Panc1 (cell line): ENCODE results near the gene TBC1D10B. TPM values are rescaled to one million over a fixed set of nuclear protein-coding genes. Genes with fewer than 3 reads are reported as not detected.

Source experiments
- ATAC-seq: fragments of 200-7000 bp; cut with Tn5 transposase; 2 replicates; pipeline ENCODE4 v1.9.1; 2020; ENCODE audit warnings: mild to moderate bottlenecking, moderate library complexity
- BruUV-seq: library from RNA; stranded (reverse); fragments of 400-500 nt; replicated peaks from 2 replicates; lab custom pipeline; 2021; lab: Mats Ljungman, UMichigan
- CTCF ChIA-PET: fragments of 300-600 bp; sonication (Branson Sonifier 250); formaldehyde crosslinking; loops from one replicate; lab custom pipeline; 2022; ENCODE audit warnings: antibody characterized with exemption; lab: Charles Lee
- POLR2A ChIA-PET: fragments of 300-600 bp; sonication (Branson Sonifier 250); formaldehyde crosslinking; loops from one replicate; lab custom pipeline; 2022; ENCODE audit warnings: antibody characterized with exemption; lab: Charles Lee
- DNase-seq: peaks from one replicate; pipeline ENCODE4 v3.0.0-alpha.2; 2010; ENCODE audit warnings: low read depth, low spot score
- H3K27ac ChIP-seq: 2 replicates; pipeline ENCODE4 v1.5.1; 2011; ENCODE audit warnings: mild to moderate bottlenecking, low read length, inconsistent platforms
- H3K27me3 ChIP-seq: fragments of 200-500 bp; sonication (Bioruptor generic); 2 replicates; pipeline ENCODE4 v1.6.0; 2014; ENCODE audit warnings: low read length, inconsistent platforms; ENCODE audit not compliant: control insufficient read depth, insufficient read depth
- H3K36me3 ChIP-seq: fragments of 200-500 bp; sonication (Bioruptor generic); 2 replicates; pipeline ENCODE4 v1.5.1; 2014; ENCODE audit warnings: inconsistent platforms, mild to moderate bottlenecking, low read length, moderate library complexity; ENCODE audit not compliant: control insufficient read depth, insufficient read depth
- H3K4me1 ChIP-seq: 2 replicates; pipeline ENCODE4 v1.5.1; 2011; ENCODE audit warnings: inconsistent platforms, mild to moderate bottlenecking, low read length, moderate library complexity; ENCODE audit not compliant: control insufficient read depth, insufficient read depth
- H3K4me3 ChIP-seq, 2 experiments: 2 replicates each; pipeline ENCODE4 v1.5.1; 2011 to 2012; ENCODE audit warnings: low read depth in 2 of 2, low read length in 2 of 2, mild to moderate bottlenecking in 2 of 2, inconsistent platforms in 1 of 2, moderate library complexity in 1 of 2
- H3K9me3 ChIP-seq: fragments of 200-500 bp; sonication (Bioruptor generic); 2 replicates; pipeline ENCODE4 v1.5.1; 2014; ENCODE audit warnings: low read depth, mild to moderate bottlenecking, inconsistent platforms, low read length, moderate library complexity; ENCODE audit not compliant: control insufficient read depth, insufficient read depth
- POLR2AphosphoS5 ChIP-seq: IDR thresholded peaks from 2 replicates; pipeline ENCODE4 v1.6.1; 2012; ENCODE audit warnings: mild to moderate bottlenecking, low read depth, low read length, moderate library complexity
- SIN3A ChIP-seq: IDR thresholded peaks from 2 replicates; pipeline ENCODE4 v1.6.1; 2012; ENCODE audit warnings: low read depth, mild to moderate bottlenecking, low read length, moderate library complexity, borderline replicate concordance; ENCODE audit not compliant: insufficient read depth
- TCF7L2 ChIP-seq: IDR thresholded peaks from 2 replicates; pipeline ENCODE4 v1.6.1; 2011; ENCODE audit warnings: mild to moderate bottlenecking, low read depth, low read length, inconsistent platforms
- in situ Hi-C: cut with HindIII; loops from 2 replicates; pipeline ENCODE4 v1.10.0; 2016; ENCODE audit warnings: low sequenced_read_pairs, low pct_unique_long_range_greater_than_20kb
- intact Hi-C: fragments of 100-400 bp; cut with micrococcal nuclease; formaldehyde crosslinking; loops from one replicate; pipeline ENCODE4 v1.10.0; 2022; ENCODE audit not compliant: unreplicated experiment
- total RNA-seq: library from RNA; stranded (reverse); gene quantifications from one replicate; pipeline ENCODE4 v1.2.1, GENCODE V29; 2021; ENCODE audit not compliant: unreplicated experiment
- TF ChIP-seq, protein P1 (sequence below), 2 experiments: IDR thresholded peaks; 2 replicates each; pipeline ENCODE4 v1.6.1; 2011 to 2012; ENCODE audit warnings: low read depth in 2 of 2, control low read depth in 1 of 2, low read length in 1 of 2, mild to moderate bottlenecking in 1 of 2, moderate library complexity in 1 of 2; ENCODE audit not compliant: insufficient read depth in 1 of 2
- TF ChIP-seq, protein P2 (sequence below): fragments of 450-650 bp; IDR thresholded peaks from 2 replicates; pipeline ENCODE4 v1.5.1; 2017; ENCODE audit warnings: mild to moderate bottlenecking

Gene TBC1D10B
- total RNA-seq, 1 experiment from 2014 or later, result 52.6 TPM

DNA sequence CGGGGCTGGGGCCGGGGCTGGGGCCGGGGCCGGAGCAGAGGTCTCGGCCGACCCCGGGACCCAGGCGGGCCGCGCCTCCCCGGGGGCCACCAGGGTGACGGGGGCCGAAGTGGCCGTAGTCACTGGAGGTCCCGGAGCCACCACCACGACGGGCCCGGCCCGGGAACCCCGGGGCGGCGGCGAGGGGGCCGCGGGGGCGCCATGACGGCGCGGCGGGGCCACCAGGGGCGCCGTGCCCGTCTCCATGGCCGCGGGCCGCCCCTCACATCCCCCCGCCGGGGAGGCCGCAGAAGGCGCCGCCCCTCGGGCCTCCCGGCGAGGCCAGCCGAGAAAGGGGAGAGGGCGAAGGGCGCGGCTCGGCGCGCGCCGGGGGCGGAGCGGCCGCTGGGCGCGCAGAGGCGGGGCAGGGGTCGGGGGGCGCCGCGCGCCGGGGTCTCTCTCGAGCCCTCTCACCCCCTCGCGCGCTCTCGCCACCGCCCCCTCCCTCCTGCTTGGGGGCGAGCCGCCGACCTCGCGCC lies 297 bp downstream of the TBC1D10B start:
- peaks cover 6% of the 10 kb centered on the region for H3K36me3 ChIP-seq
- POLR2A ChIA-PET, result interaction anchor here (0.6 to 1.2 kb wide), 2 partner anchors 8 to 35 kb away, joined by 4 to 10 read pairs; no protein-coding TSS in a partner anchor
- intact Hi-C loops, result no loop called here
- H3K9me3 ChIP-seq, result no peaks in the 10 kb centered on the region
- CTCF ChIA-PET, result no interaction called here
- H3K27me3 ChIP-seq, result no peaks in the 10 kb centered on the region
- DNase-seq (no peak), ATAC-seq (peak; percentile 47)
- in situ Hi-C loops, result no loop called here
- no peak overlapping the region; the same call in 1 of the 2 replicates for H3K27ac ChIP-seq
- H3K4me3 ChIP-seq, result peak overlapping the region; percentile 80 to 85
- no TSS peak for BruUV-seq
- H3K4me1 ChIP-seq, result 0 out of 2 replicates have a peak, but pooled peaks cover 7% of the 10 kb centered on the region
- TF ChIP-seq, protein P1, sequence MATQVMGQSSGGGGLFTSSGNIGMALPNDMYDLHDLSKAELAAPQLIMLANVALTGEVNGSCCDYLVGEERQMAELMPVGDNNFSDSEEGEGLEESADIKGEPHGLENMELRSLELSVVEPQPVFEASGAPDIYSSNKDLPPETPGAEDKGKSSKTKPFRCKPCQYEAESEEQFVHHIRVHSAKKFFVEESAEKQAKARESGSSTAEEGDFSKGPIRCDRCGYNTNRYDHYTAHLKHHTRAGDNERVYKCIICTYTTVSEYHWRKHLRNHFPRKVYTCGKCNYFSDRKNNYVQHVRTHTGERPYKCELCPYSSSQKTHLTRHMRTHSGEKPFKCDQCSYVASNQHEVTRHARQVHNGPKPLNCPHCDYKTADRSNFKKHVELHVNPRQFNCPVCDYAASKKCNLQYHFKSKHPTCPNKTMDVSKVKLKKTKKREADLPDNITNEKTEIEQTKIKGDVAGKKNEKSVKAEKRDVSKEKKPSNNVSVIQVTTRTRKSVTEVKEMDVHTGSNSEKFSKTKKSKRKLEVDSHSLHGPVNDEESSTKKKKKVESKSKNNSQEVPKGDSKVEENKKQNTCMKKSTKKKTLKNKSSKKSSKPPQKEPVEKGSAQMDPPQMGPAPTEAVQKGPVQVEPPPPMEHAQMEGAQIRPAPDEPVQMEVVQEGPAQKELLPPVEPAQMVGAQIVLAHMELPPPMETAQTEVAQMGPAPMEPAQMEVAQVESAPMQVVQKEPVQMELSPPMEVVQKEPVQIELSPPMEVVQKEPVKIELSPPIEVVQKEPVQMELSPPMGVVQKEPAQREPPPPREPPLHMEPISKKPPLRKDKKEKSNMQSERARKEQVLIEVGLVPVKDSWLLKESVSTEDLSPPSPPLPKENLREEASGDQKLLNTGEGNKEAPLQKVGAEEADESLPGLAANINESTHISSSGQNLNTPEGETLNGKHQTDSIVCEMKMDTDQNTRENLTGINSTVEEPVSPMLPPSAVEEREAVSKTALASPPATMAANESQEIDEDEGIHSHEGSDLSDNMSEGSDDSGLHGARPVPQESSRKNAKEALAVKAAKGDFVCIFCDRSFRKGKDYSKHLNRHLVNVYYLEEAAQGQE (IDR thresholded peaks at IDR 0.05; ENCODE audit: insufficient read depth in 1 of 2, low read depth in 2 of 2, low read length in 1 of 2), result no peak
- peak; percentile 71; the same call in 1 of the 2 replicates for TF ChIP-seq SIN3A

DNA sequence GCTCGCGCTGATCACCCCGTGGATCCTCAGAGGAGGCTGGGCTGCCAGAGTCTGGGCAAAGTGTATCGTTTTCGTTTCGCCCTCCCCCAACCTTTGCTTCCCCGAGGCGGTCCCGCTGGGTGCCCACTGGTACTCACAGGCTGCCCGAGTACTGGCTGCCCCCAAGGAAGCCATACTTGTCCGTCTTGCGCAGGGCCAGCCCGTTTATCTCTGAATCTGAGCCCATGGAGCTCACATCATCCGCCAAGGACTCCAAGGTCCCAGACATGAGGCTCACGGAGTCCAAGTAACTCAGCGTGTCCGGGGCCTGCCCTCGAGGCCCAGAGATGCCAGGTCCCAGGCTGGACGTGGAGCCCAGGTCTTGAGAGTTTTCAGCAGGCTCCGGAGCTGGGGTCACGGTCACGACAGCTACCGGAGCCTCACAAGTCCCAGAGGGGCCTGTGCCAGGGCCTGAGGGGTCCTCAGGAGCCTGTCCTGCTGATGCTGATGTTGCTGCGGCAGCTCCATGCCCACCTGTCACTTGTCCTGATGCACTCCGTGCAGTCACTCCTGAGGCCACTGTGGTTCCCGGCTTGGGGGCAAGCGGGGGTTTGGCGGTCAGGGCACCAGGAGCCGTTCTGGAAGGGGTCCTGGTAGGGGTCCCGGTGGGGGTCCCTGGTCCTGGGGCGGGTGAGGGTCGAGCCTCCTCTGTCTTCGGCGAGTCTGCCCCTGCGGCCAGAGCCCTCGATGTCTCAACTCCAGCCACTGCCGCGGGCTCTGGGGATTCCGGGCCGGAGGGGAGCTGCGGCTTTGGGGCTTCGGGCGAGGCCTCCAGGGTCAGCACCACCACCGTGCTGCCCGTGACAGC lies 980 bp downstream of the TBC1D10B start:
- Histone ChIP-seq H3K27ac (peak overlapping the region; percentile 75), H3K4me1 (0 out of 2 replicates have a peak, but pooled peaks cover 7% of the 10 kb centered on the region), H3K27me3 (no peaks in the 10 kb centered on the region), H3K9me3 (no peaks in the 10 kb centered on the region), H3K4me3 (peak overlapping the region; percentile 80 to 85), H3K36me3 (peaks cover 6% of the 10 kb centered on the region)
- in situ Hi-C loops, result no loop called here
- BruUV-seq, result no TSS peak
- DNase-seq (no peak), ATAC-seq (no peak)
- POLR2A ChIA-PET, result interaction anchor here (0.6 to 0.8 kb wide), 2 partner anchors 9 to 20 kb away, joined by 4 to 5 read pairs; no protein-coding TSS in a partner anchor
- intact Hi-C loops, result no loop called here
- no peak for TF ChIP-seq POLR2AphosphoS5
- TF ChIP-seq, protein P2, sequence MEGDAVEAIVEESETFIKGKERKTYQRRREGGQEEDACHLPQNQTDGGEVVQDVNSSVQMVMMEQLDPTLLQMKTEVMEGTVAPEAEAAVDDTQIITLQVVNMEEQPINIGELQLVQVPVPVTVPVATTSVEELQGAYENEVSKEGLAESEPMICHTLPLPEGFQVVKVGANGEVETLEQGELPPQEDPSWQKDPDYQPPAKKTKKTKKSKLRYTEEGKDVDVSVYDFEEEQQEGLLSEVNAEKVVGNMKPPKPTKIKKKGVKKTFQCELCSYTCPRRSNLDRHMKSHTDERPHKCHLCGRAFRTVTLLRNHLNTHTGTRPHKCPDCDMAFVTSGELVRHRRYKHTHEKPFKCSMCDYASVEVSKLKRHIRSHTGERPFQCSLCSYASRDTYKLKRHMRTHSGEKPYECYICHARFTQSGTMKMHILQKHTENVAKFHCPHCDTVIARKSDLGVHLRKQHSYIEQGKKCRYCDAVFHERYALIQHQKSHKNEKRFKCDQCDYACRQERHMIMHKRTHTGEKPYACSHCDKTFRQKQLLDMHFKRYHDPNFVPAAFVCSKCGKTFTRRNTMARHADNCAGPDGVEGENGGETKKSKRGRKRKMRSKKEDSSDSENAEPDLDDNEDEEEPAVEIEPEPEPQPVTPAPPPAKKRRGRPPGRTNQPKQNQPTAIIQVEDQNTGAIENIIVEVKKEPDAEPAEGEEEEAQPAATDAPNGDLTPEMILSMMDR, result no peak
- TF ChIP-seq, protein P1 (IDR thresholded peaks at IDR 0.05; ENCODE audit: insufficient read depth in 1 of 2, low read depth in 2 of 2, low read length in 1 of 2), result no peak
- TF ChIP-seq TCF7L2, result no peak
- TF ChIP-seq SIN3A, result no peak
- CTCF ChIA-PET, result no interaction called here
